Activated naive CD4-positive, alpha-beta T cell treated with anti-CD3 and anti-CD28 coated beads, Interleukin-2, amount 50 U/mL, for 72 hours (primary cell): Measurements from ENCODE around the gene FOCAD. TPM values are rescaled to one million over a fixed set of nuclear protein-coding genes. Genes with fewer than 3 reads are reported as not detected.

Experiments used
- ATAC-seq, 2 donors: fragments of 150-1000 bp; cut with Tn5 transposase; 2 replicates each; pipeline ENCODE4 v1.10.0; 2021; ENCODE audit warnings: mild to moderate bottlenecking in 2 of 2, moderate library complexity in 2 of 2
- DNase-seq, 2 donors: peaks; one replicate each; pipeline ENCODE4 v3.0.0; 2021 to 2022; ENCODE audit warnings: low spot score in 2 of 2
- H3K27ac Mint-ChIP-seq, 2 donors: one replicate each; pipeline ENCODE4 v1.8.0; 2022; ENCODE audit warnings: mild to moderate bottlenecking in 2 of 2, mixed read lengths in 2 of 2
- H3K36me3 Mint-ChIP-seq, 2 donors: one replicate each; pipeline ENCODE4 v1.8.0; 2022; ENCODE audit warnings: mixed read lengths in 2 of 2
- H3K9me3 Mint-ChIP-seq, 2 donors: one replicate each; pipeline ENCODE4 v1.8.0; 2022; ENCODE audit warnings: mixed read lengths in 2 of 2
- total RNA-seq, 2 donors: library from RNA; stranded (reverse); gene quantifications; one replicate each; pipeline ENCODE4 v1.2.3, GENCODE V29; 2022

The FOCAD gene
- total RNA-seq, 2 donors from 2014 or later, result 25.4 to 27.9 TPM

GRCh38 chr9:21023861-21024260 is 339.8 kb downstream of the FOCAD start:
- no peak overlapping the region for H3K27ac Mint-ChIP-seq
- peaks cover 0 to 4% of the 10 kb centered on the region in 2 donors for H3K9me3 Mint-ChIP-seq
- ATAC-seq (no peak), DNase-seq (no peak)
- H3K36me3 Mint-ChIP-seq, result peaks cover 0 to 35% of the 10 kb centered on the region in 2 donors

- Mint-ChIP-seq H3K9me3 (peaks cover 0 to under 1% of the 10 kb centered on the region in 2 donors), H3K36me3 (peaks cover 0 to 16% of the 10 kb centered on the region in 2 donors), H3K27ac (no peak overlapping the region)
- DNase-seq, result no peak
- ATAC-seq, result no peak
These were observed 343.2 kb downstream of the FOCAD start for GRCh38 chr9:21027295-21027694.

- DNase-seq (no peak), ATAC-seq (no peak)
- Mint-ChIP-seq H3K9me3 (no peaks in the 10 kb centered on the region), H3K36me3 (peaks cover 0 to 14% of the 10 kb centered on the region in 2 donors), H3K27ac (no peak overlapping the region)
These were observed 344.4 kb downstream of the FOCAD start for GRCh38 chr9:21028466-21028865.

- peaks cover 0 to 8% of the 10 kb centered on the region in 2 donors for H3K36me3 Mint-ChIP-seq
- H3K9me3 Mint-ChIP-seq, result no peaks in the 10 kb centered on the region
- DNase-seq (no peak), ATAC-seq (no peak)
- no peak overlapping the region for H3K27ac Mint-ChIP-seq
These were observed 345.6 kb downstream of the FOCAD start for GRCh38 chr9:21029661-21030060.

GRCh38 chr9:21030389-21031035 is 346.5 kb downstream of the FOCAD start:
- DNase-seq (peak in 1 of 2 donors; percentile 45), ATAC-seq (peak; percentile 83 to 86)
- Mint-ChIP-seq H3K9me3 (no peaks in the 10 kb centered on the region), H3K36me3 (peaks cover 0 to 8% of the 10 kb centered on the region in 2 donors), H3K27ac (no peak overlapping the region)

GRCh38 chr9:21031091-21031807 is 347.2 kb downstream of the FOCAD start, which contains the start of gene HACD4:
HACD4 (minus strand) TSS chr9:21031640; CDS start chr9:21031590, 50 bp downstream.
- H3K36me3 Mint-ChIP-seq, result peaks cover 0 to 2% of the 10 kb centered on the region in 2 donors

GRCh38 chr9:21031808-21032183 is 347.7 kb downstream of the FOCAD start:
- ATAC-seq (no peak), DNase-seq (no peak)
- Mint-ChIP-seq H3K36me3 (no peaks in the 10 kb centered on the region), H3K9me3 (no peaks in the 10 kb centered on the region), H3K27ac (no peak overlapping the region)

More at GRCh38 chr9:21031091-21031807, 347.2 kb downstream of the FOCAD start, which contains the start of gene HACD4:
- H3K27ac Mint-ChIP-seq, result peak within 1 kb of the TSS in 1 of 2 donors; percentile 75
- no peaks in the 10 kb centered on the region for H3K9me3 Mint-ChIP-seq
- ATAC-seq (peak; percentile 79 to 84), DNase-seq (peak; percentile 67 to 70)

- H3K9me3 Mint-ChIP-seq, result no peaks in the 10 kb centered on the region
- no peak overlapping the region for H3K27ac Mint-ChIP-seq
- H3K36me3 Mint-ChIP-seq, result peaks cover 0 to 4% of the 10 kb centered on the region in 2 donors
- ATAC-seq, result no peak
- DNase-seq, result no peak
These were observed 353.2 kb downstream of the FOCAD start for GRCh38 chr9:21037278-21037677.

- Mint-ChIP-seq H3K9me3 (no peaks in the 10 kb centered on the region), H3K36me3 (peaks cover 0 to 4% of the 10 kb centered on the region in 2 donors), H3K27ac (peak overlapping the region in 1 of 2 donors; percentile 66)
- DNase-seq, result no peak
- no peak for ATAC-seq
These were observed 355.2 kb downstream of the FOCAD start for GRCh38 chr9:21039302-21039701.

GRCh38 chr9:21042466-21042865 is 358.4 kb downstream of the FOCAD start:
- ATAC-seq (no peak), DNase-seq (no peak)
- Mint-ChIP-seq H3K36me3 (peaks cover 0 to 4% of the 10 kb centered on the region in 2 donors), H3K9me3 (no peaks in the 10 kb centered on the region), H3K27ac (no peak overlapping the region)

GRCh38 chr9:21043841-21044240 is 359.8 kb downstream of the FOCAD start:
- ATAC-seq (no peak), DNase-seq (no peak)
- Mint-ChIP-seq H3K9me3 (no peaks in the 10 kb centered on the region), H3K36me3 (peaks cover 0 to 4% of the 10 kb centered on the region in 2 donors), H3K27ac (no peak overlapping the region)

Other genes starting within 250 kb of the FOCAD start
- 10 to 100 TPM; 43.6 to 54.6 TPM for gene MLLT3, start 61.8 kb upstream of the FOCAD start, total RNA-seq